WTC11 (cell line): ENCODE data around the gene NDUFV1. TPM values are rescaled to one million over a fixed set of nuclear protein-coding genes. Genes with fewer than 3 reads are reported as not detected.

ENCODE experiments used
- ATF1 ChIP-seq: sonication (generic); formaldehyde crosslinking; IDR thresholded peaks from 2 replicates; pipeline ENCODE4 v1.8.1; 2023; ENCODE audit warnings: mild to moderate bottlenecking, moderate library complexity, missing genetic modification reagents
- ELF4 ChIP-seq: sonication (generic); formaldehyde crosslinking; IDR thresholded peaks from 2 replicates; pipeline ENCODE4 v1.8.1; 2022; ENCODE audit warnings: low read depth, mild to moderate bottlenecking, moderate library complexity, missing genetic modification reagents
- PRRX2 ChIP-seq: fragments of 250-450 bp; sonication (Bioruptor Pico); IDR thresholded peaks from 2 replicates; pipeline ENCODE4 v1.8.0; 2021; ENCODE audit warnings: mild to moderate bottlenecking
- RORB ChIP-seq: fragments of 250-450 bp; sonication (Bioruptor Pico); IDR thresholded peaks from 2 replicates; pipeline ENCODE4 v1.9.0; 2021; ENCODE audit warnings: mild to moderate bottlenecking
- TEAD1 ChIP-seq: sonication (generic); formaldehyde crosslinking; IDR thresholded peaks from 2 replicates; pipeline ENCODE4 v1.8.0; 2022; ENCODE audit warnings: mild to moderate bottlenecking, missing genetic modification reagents
- ZBTB21 ChIP-seq: sonication (generic); formaldehyde crosslinking; IDR thresholded peaks from 2 replicates; pipeline ENCODE4 v1.8.1; 2023; ENCODE audit warnings: mild to moderate bottlenecking, missing genetic modification reagents, borderline replicate concordance
- ZNF121 ChIP-seq: sonication (generic); formaldehyde crosslinking; IDR thresholded peaks from 2 replicates; pipeline ENCODE4 v1.8.0; 2023; ENCODE audit warnings: missing genetic modification reagents
- ZNF138 ChIP-seq: sonication (generic); formaldehyde crosslinking; conservative IDR thresholded peaks from 2 replicates; pipeline ENCODE4 v1.8.1; 2022; ENCODE audit warnings: mild to moderate bottlenecking, moderate library complexity, missing genetic modification reagents
- ZNF416 ChIP-seq: fragments of 250-450 bp; sonication (Bioruptor Pico); IDR thresholded peaks from 2 replicates; pipeline ENCODE4 v1.9.0; 2021; ENCODE audit warnings: mild to moderate bottlenecking, inconsistent platforms
- ZNF423 ChIP-seq: fragments of 250-450 bp; sonication (Bioruptor Pico); IDR thresholded peaks from 2 replicates; pipeline ENCODE4 v2.1.2; 2022; ENCODE audit warnings: mild to moderate bottlenecking, moderate library complexity
- total RNA-seq: library from RNA; stranded (reverse); gene quantifications from 3 replicates; pipeline ENCODE4 v1.2.3, GENCODE V29; 2021
- TF ChIP-seq, protein P1 (sequence below): fragments of 250-450 bp; sonication (Bioruptor Pico); conservative IDR thresholded peaks from 2 replicates; pipeline ENCODE4 v1.9.0; 2021; ENCODE audit warnings: mild to moderate bottlenecking
- TF ChIP-seq, protein P2 (sequence below): sonication (generic); formaldehyde crosslinking; IDR thresholded peaks from 2 replicates; pipeline ENCODE4 v1.8.1; 2022; ENCODE audit warnings: mild to moderate bottlenecking, moderate library complexity, missing genetic modification reagents
- TF ChIP-seq, protein P3 (sequence below): sonication (generic); formaldehyde crosslinking; IDR thresholded peaks from 2 replicates; pipeline ENCODE4 v1.8.1; 2023; ENCODE audit warnings: mild to moderate bottlenecking, missing genetic modification reagents, moderate library complexity
- TF ChIP-seq, protein P4 (sequence below): sonication (generic); formaldehyde crosslinking; conservative IDR thresholded peaks from 2 replicates; pipeline ENCODE4 v1.8.1; 2023; ENCODE audit warnings: mild to moderate bottlenecking, low read depth, missing genetic modification reagents, moderate library complexity
- TF ChIP-seq, protein P5 (sequence below): sonication (generic); formaldehyde crosslinking; IDR thresholded peaks from 2 replicates; pipeline ENCODE4 v1.8.0; 2022; ENCODE audit warnings: mild to moderate bottlenecking, missing genetic modification reagents
- TF ChIP-seq, protein P6 (sequence below): sonication (generic); formaldehyde crosslinking; IDR thresholded peaks from 2 replicates; pipeline ENCODE4 v1.8.1; 2022; ENCODE audit warnings: low read depth, missing genetic modification reagents, borderline replicate concordance
- TF ChIP-seq, protein P7 (sequence below): fragments of 250-450 bp; sonication (Bioruptor Pico); IDR thresholded peaks from 2 replicates; pipeline ENCODE4 v1.9.0; 2021; ENCODE audit warnings: mild to moderate bottlenecking
- TF ChIP-seq, protein P8 (sequence below): sonication (generic); formaldehyde crosslinking; IDR thresholded peaks from 2 replicates; pipeline ENCODE4 v1.8.0; 2023; ENCODE audit warnings: missing genetic modification reagents, mild to moderate bottlenecking, borderline replicate concordance
- TF ChIP-seq, protein P9 (sequence below): sonication (generic); formaldehyde crosslinking; IDR thresholded peaks from 2 replicates; pipeline ENCODE4 v1.8.0; 2022; ENCODE audit warnings: mild to moderate bottlenecking, missing genetic modification reagents
- TF ChIP-seq, protein P10 (sequence below): fragments of 200-600 bp; IDR thresholded peaks from 2 replicates; pipeline ENCODE4 v1.8.0; 2022; ENCODE audit warnings: antibody characterized with exemption

NDUFV1 gene
- total RNA-seq, 1 experiment from 2014 or later: 231 TPM

DNA sequence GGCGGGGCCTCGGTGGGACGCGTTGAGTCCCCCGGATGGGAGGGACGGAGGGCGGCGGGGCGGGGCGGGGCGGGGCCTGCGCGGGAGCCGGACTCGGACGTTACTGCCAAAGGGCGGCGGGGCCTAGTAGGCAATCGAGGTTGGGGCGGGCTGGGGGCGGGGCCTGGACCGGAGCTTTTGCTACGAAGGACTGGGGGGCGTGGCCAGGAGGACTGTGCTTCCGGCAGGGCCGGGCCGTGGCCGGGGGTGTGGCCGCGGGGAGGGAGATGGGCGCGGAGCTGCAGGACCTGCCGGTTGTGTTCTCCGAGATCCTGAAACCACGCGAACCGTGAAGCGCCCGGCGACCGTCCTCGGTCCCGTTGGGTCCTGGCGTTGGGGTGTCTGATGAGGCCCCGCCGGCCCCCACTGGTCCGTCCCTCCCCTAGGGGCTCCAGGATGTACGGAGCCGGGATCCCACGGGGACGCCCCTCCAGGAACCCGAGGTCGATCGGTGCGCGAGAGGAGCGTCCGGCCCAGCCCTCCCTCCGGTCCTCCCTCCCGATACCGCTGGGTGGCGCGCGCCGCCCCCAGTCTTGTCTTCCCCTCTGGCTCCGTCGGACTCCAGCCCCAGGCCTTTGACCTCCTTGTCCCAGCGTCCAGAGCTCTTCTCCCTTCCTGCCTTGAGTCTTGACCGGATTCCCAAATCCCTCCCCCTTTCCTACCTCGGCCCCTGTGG lies 23.6 kb downstream of the NDUFV1 start (continued):
- TF ChIP-seq, protein P1, sequence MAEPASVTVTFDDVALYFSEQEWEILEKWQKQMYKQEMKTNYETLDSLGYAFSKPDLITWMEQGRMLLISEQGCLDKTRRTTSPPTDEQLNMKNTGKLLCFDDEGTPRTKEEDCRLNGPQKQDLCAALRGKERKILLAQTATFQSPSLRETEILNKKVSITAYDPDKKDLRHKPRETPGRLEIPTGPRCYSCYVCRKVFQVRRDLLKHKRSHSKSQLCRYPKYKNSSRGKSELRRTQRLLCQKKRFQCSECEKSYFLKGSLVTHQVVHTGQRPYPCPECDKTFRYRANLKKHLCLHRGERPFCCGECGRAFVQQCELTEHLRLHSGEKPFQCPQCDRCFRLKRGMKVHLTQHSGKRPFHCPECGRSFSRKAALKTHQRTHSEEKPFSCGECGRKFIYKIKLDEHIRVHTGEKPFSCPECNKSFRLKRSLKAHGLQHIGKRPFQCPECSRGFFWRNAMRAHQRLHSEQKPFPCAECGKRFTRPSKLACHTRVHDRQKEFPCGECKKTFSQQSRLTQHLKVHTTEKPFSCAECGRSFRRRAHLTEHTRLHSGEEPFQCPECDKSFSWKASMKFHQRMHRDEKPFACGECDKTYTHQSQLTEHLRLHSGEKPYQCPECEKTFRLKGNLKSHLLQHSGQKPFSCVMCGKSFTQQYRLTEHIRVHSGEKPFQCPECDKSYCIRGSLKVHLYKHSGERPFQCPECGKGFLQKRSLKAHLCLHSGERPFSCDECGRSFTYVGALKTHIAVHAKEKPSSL (CRISPR knock-in tag): no peak
- TF ChIP-seq ZNF423: no peak
- no peak for TF ChIP-seq ATF1 (CRISPR knock-in tag)
- TF ChIP-seq, protein P2, sequence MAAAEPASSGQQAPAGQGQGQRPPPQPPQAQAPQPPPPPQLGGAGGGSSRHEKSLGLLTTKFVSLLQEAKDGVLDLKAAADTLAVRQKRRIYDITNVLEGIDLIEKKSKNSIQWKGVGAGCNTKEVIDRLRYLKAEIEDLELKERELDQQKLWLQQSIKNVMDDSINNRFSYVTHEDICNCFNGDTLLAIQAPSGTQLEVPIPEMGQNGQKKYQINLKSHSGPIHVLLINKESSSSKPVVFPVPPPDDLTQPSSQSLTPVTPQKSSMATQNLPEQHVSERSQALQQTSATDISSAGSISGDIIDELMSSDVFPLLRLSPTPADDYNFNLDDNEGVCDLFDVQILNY: peak; percentile 68; the same call in 1 of the 2 replicates
- TF ChIP-seq, protein P3, sequence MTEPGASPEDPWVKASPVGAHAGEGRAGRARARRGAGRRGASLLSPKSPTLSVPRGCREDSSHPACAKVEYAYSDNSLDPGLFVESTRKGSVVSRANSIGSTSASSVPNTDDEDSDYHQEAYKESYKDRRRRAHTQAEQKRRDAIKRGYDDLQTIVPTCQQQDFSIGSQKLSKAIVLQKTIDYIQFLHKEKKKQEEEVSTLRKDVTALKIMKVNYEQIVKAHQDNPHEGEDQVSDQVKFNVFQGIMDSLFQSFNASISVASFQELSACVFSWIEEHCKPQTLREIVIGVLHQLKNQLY: 0 out of 2 replicates have a peak, but pooled peaks have one; percentile 40
- TF ChIP-seq PRRX2: 0 out of 2 replicates have a peak, but pooled peaks have one; percentile 72
- TF ChIP-seq ZNF416 (CRISPR knock-in tag): peak; percentile 86
- TF ChIP-seq, protein P4, sequence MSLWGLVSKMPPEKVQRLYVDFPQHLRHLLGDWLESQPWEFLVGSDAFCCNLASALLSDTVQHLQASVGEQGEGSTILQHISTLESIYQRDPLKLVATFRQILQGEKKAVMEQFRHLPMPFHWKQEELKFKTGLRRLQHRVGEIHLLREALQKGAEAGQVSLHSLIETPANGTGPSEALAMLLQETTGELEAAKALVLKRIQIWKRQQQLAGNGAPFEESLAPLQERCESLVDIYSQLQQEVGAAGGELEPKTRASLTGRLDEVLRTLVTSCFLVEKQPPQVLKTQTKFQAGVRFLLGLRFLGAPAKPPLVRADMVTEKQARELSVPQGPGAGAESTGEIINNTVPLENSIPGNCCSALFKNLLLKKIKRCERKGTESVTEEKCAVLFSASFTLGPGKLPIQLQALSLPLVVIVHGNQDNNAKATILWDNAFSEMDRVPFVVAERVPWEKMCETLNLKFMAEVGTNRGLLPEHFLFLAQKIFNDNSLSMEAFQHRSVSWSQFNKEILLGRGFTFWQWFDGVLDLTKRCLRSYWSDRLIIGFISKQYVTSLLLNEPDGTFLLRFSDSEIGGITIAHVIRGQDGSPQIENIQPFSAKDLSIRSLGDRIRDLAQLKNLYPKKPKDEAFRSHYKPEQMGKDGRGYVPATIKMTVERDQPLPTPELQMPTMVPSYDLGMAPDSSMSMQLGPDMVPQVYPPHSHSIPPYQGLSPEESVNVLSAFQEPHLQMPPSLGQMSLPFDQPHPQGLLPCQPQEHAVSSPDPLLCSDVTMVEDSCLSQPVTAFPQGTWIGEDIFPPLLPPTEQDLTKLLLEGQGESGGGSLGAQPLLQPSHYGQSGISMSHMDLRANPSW (CRISPR knock-in tag): no peak
- TF ChIP-seq ZNF121 (CRISPR knock-in tag): no peak
- no peak for TF ChIP-seq ZNF138
- TF ChIP-seq, protein P5, sequence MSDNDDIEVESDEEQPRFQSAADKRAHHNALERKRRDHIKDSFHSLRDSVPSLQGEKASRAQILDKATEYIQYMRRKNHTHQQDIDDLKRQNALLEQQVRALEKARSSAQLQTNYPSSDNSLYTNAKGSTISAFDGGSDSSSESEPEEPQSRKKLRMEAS (CRISPR knock-in tag): peak; percentile 59; the same call in 1 of the 2 replicates
- 0 out of 2 replicates have a peak, but pooled peaks have one; percentile 34 for TF ChIP-seq TEAD1 (CRISPR knock-in tag)
- no peak for TF ChIP-seq ZBTB21 (CRISPR knock-in tag)
- TF ChIP-seq, protein P6, sequence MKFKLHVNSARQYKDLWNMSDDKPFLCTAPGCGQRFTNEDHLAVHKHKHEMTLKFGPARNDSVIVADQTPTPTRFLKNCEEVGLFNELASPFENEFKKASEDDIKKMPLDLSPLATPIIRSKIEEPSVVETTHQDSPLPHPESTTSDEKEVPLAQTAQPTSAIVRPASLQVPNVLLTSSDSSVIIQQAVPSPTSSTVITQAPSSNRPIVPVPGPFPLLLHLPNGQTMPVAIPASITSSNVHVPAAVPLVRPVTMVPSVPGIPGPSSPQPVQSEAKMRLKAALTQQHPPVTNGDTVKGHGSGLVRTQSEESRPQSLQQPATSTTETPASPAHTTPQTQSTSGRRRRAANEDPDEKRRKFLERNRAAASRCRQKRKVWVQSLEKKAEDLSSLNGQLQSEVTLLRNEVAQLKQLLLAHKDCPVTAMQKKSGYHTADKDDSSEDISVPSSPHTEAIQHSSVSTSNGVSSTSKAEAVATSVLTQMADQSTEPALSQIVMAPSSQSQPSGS: no peak
- no peak for TF ChIP-seq ELF4 (CRISPR knock-in tag)
- TF ChIP-seq, protein P7, sequence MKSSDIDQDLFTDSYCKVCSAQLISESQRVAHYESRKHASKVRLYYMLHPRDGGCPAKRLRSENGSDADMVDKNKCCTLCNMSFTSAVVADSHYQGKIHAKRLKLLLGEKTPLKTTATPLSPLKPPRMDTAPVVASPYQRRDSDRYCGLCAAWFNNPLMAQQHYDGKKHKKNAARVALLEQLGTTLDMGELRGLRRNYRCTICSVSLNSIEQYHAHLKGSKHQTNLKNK (CRISPR knock-in tag): no peak
- TF ChIP-seq, protein P8, sequence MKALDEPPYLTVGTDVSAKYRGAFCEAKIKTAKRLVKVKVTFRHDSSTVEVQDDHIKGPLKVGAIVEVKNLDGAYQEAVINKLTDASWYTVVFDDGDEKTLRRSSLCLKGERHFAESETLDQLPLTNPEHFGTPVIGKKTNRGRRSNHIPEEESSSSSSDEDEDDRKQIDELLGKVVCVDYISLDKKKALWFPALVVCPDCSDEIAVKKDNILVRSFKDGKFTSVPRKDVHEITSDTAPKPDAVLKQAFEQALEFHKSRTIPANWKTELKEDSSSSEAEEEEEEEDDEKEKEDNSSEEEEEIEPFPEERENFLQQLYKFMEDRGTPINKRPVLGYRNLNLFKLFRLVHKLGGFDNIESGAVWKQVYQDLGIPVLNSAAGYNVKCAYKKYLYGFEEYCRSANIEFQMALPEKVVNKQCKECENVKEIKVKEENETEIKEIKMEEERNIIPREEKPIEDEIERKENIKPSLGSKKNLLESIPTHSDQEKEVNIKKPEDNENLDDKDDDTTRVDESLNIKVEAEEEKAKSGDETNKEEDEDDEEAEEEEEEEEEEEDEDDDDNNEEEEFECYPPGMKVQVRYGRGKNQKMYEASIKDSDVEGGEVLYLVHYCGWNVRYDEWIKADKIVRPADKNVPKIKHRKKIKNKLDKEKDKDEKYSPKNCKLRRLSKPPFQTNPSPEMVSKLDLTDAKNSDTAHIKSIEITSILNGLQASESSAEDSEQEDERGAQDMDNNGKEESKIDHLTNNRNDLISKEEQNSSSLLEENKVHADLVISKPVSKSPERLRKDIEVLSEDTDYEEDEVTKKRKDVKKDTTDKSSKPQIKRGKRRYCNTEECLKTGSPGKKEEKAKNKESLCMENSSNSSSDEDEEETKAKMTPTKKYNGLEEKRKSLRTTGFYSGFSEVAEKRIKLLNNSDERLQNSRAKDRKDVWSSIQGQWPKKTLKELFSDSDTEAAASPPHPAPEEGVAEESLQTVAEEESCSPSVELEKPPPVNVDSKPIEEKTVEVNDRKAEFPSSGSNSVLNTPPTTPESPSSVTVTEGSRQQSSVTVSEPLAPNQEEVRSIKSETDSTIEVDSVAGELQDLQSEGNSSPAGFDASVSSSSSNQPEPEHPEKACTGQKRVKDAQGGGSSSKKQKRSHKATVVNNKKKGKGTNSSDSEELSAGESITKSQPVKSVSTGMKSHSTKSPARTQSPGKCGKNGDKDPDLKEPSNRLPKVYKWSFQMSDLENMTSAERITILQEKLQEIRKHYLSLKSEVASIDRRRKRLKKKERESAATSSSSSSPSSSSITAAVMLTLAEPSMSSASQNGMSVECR: peak; percentile 65; the same call in 1 of the 2 replicates
- TF ChIP-seq, protein P9, sequence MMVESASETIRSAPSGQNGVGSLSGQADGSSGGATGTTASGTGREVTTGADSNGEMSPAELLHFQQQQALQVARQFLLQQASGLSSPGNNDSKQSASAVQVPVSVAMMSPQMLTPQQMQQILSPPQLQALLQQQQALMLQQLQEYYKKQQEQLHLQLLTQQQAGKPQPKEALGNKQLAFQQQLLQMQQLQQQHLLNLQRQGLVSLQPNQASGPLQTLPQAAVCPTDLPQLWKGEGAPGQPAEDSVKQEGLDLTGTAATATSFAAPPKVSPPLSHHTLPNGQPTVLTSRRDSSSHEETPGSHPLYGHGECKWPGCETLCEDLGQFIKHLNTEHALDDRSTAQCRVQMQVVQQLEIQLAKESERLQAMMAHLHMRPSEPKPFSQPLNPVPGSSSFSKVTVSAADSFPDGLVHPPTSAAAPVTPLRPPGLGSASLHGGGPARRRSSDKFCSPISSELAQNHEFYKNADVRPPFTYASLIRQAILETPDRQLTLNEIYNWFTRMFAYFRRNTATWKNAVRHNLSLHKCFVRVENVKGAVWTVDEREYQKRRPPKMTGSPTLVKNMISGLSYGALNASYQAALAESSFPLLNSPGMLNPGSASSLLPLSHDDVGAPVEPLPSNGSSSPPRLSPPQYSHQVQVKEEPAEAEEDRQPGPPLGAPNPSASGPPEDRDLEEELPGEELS (CRISPR knock-in tag): peak; percentile 82; the same call in 1 of the 2 replicates
- TF ChIP-seq RORB: no peak
- TF ChIP-seq, protein P10, sequence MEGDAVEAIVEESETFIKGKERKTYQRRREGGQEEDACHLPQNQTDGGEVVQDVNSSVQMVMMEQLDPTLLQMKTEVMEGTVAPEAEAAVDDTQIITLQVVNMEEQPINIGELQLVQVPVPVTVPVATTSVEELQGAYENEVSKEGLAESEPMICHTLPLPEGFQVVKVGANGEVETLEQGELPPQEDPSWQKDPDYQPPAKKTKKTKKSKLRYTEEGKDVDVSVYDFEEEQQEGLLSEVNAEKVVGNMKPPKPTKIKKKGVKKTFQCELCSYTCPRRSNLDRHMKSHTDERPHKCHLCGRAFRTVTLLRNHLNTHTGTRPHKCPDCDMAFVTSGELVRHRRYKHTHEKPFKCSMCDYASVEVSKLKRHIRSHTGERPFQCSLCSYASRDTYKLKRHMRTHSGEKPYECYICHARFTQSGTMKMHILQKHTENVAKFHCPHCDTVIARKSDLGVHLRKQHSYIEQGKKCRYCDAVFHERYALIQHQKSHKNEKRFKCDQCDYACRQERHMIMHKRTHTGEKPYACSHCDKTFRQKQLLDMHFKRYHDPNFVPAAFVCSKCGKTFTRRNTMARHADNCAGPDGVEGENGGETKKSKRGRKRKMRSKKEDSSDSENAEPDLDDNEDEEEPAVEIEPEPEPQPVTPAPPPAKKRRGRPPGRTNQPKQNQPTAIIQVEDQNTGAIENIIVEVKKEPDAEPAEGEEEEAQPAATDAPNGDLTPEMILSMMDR: peak; percentile 66
